Transverse colon (tissue), 3 donors: ENCODE results near the gene PLPPR2.

Experiments used
- EP300 ChIP-seq: sonication (generic); formaldehyde crosslinking; IDR thresholded peaks from one replicate; pipeline ENCODE4 v1.6.1; 2017; ENCODE audit warnings: antibody characterized with exemption, low read depth
- POLR2AphosphoS5 ChIP-seq, 3 donors: sonication (generic); formaldehyde crosslinking; IDR thresholded peaks; one replicate each; pipeline ENCODE4 v1.6.1; 2016; ENCODE audit warnings: antibody characterized with exemption in 3 of 3

DNA sequence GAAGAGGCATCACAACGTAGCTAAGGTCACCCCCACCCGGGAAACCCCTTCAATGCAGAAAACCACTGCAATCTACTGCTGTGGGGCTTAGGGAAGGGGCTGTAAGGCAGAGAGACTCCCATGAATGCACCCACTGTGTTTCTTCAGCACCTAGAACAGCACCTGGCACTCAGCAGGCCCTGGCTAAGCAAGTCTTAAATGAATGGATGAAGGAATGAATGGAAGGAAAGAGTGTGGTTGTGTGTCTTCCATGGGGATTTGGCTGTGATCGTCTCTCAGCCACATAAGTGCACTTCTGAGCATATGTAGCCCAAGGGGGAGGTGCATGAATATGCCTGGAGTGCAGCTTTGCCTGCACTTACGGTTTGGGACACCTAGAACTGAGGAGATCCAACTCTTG, 6.1 kb upstream of the PLPPR2 start:
- no peak for TF ChIP-seq POLR2AphosphoS5 (IDR thresholded peaks at IDR 0.05)
- TF ChIP-seq EP300 = no peak
